Activated CD8-positive, alpha-beta T cell treated with anti-CD3 and anti-CD28 coated beads for 36 hours (primary cell): ENCODE data around the gene PPFIBP1. TPM values are rescaled to one million over a fixed set of nuclear protein-coding genes. Genes with fewer than 3 reads are reported as not detected.

Experiments used
- ATAC-seq: fragments of 200-7000 bp; cut with Tn5 transposase; one replicate; pipeline ENCODE4 v1.10.0; 2021; ENCODE audit warnings: mild to moderate bottlenecking, moderate library complexity
- CTCF ChIA-PET: fragments of 350-600 bp; sonication (Branson Sonifier 250); formaldehyde crosslinking; loops from one replicate; lab custom pipeline; 2021; ENCODE audit warnings: antibody characterized with exemption; lab: Charles Lee
- POLR2A ChIA-PET: fragments of 350-600 bp; sonication (Branson Sonifier 250); formaldehyde crosslinking; loops from one replicate; lab custom pipeline; 2021; ENCODE audit warnings: antibody characterized with exemption; lab: Charles Lee
- DNase-seq: peaks from one replicate; pipeline ENCODE4 v3.0.0-alpha.2; 2020
- H3K27ac Mint-ChIP-seq: one replicate; pipeline ENCODE4 v1.8.0; 2021; ENCODE audit warnings: mild to moderate bottlenecking, mixed read lengths
- H3K27me3 Mint-ChIP-seq: one replicate; pipeline ENCODE4 v1.8.0; 2021; ENCODE audit warnings: mixed read lengths
- H3K36me3 Mint-ChIP-seq: one replicate; pipeline ENCODE4 v1.8.0; 2021; ENCODE audit warnings: low read depth, mixed read lengths
- H3K4me1 Mint-ChIP-seq: one replicate; pipeline ENCODE4 v1.8.0; 2021; ENCODE audit warnings: low read depth, mixed read lengths
- H3K4me3 Mint-ChIP-seq: one replicate; pipeline ENCODE4 v1.8.0; 2021; ENCODE audit warnings: mild to moderate bottlenecking, moderate library complexity, mixed read lengths
- H3K9me3 Mint-ChIP-seq: one replicate; pipeline ENCODE4 v1.8.0; 2021; ENCODE audit warnings: mixed read lengths
- intact Hi-C: fragments of 100-400 bp; cut with micrococcal nuclease; formaldehyde crosslinking; loops from one replicate; pipeline ENCODE4 v1.10.0; 2022
- total RNA-seq, 2 experiments: library from RNA; stranded (reverse); gene quantifications; one replicate each; pipeline ENCODE4 v1.2.3, GENCODE V29; 2021
- TF ChIP-seq, protein P1 (sequence below): fragments of 200-600 bp; IDR thresholded peaks from one replicate; pipeline ENCODE4 v1.8.0; 2022; ENCODE audit warnings: antibody characterized with exemption, mild to moderate bottlenecking

PPFIBP1 gene
- total RNA-seq, 2 experiments from 2014 or later: 6.6 to 8.8 TPM

DNA sequence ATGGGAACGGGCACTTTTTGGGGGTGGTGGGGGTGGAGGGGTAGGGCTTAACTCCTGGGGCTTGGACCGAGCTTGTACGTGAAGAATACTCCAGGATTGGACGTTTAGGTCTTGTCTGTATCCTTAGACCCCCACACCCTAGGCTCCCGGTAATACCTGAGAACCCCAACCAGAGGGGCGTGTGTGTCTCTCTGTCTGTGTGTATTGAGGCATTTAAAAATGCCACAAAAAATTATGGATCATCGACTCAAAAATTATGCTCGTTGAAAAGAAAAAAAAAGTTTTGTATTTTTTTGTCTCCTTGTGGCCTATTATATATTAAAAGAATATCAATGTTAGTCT, 459 bp downstream of the PPFIBP1 start:
- peak overlapping the region; percentile 89 for H3K27ac Mint-ChIP-seq
- ATAC-seq (no peak), DNase-seq (no peak)
- CTCF ChIA-PET: interaction anchor here (0.7 to 3.4 kb wide), 8 partner anchors 9 to 182 kb away, joined by 3 to 16 read pairs (median 3); no protein-coding TSS in a partner anchor
- H3K4me1 Mint-ChIP-seq: peaks cover 17% of the 10 kb centered on the region
- H3K9me3 Mint-ChIP-seq: no peaks in the 10 kb centered on the region
- peaks cover 17% of the 10 kb centered on the region for H3K27me3 Mint-ChIP-seq
- H3K36me3 Mint-ChIP-seq: no peaks in the 10 kb centered on the region
- peak overlapping the region; percentile 92 for H3K4me3 Mint-ChIP-seq
- intact Hi-C loops: no loop called here
- POLR2A ChIA-PET: interaction anchor here (1.5 kb wide), 1 partner anchor 32 kb away, joined by 4 read pairs; no protein-coding TSS in a partner anchor
- TF ChIP-seq, protein P1, sequence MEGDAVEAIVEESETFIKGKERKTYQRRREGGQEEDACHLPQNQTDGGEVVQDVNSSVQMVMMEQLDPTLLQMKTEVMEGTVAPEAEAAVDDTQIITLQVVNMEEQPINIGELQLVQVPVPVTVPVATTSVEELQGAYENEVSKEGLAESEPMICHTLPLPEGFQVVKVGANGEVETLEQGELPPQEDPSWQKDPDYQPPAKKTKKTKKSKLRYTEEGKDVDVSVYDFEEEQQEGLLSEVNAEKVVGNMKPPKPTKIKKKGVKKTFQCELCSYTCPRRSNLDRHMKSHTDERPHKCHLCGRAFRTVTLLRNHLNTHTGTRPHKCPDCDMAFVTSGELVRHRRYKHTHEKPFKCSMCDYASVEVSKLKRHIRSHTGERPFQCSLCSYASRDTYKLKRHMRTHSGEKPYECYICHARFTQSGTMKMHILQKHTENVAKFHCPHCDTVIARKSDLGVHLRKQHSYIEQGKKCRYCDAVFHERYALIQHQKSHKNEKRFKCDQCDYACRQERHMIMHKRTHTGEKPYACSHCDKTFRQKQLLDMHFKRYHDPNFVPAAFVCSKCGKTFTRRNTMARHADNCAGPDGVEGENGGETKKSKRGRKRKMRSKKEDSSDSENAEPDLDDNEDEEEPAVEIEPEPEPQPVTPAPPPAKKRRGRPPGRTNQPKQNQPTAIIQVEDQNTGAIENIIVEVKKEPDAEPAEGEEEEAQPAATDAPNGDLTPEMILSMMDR: no peak

DNA sequence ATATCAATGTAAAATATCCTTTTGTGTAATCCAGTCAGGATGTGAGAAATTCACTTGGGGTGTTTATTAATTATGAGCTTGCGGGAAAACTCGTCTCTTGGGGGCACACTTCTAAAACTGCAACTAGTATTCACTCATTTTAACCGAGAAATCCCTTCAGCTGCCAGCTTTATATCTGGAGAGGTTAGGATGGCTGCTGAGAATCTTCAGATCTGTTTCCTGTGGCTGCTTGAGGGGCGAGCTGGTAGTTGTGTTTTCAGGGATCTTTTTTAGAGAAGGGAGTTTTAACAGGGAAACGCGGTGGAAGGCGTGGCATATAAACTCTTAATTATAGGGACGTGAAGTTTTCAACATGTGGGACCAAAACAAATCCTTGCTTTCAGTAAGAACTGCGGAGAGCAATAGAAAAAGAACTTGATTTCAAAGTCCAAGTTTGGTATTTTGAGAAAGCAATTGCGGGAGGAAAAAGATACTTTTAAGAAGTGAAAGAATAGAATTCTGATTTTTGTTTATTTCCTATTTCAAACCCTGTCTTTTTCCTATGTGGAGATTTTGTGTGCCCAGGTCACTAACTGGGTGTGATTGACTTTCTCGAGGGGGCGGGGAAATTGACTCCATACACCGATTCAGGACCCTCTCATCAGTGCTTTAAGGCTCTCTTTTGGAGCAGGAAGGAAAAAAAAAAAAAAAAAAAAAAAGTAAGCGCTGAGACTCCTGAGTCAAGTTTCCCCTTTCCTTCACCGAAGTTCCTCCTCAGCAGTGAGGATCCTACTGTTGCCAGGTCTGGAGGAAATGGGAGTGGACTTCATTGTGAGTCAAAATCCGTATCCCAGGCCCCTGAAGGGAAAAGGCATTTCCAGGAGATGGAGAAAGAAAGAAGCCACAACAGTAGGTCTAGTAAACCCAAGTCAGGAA, 1.1 kb downstream of the PPFIBP1 start:
- intact Hi-C loops: no loop called here
- no peaks in the 10 kb centered on the region for H3K9me3 Mint-ChIP-seq
- CTCF ChIA-PET: interaction anchor here (0.7 to 3.4 kb wide), 5 partner anchors 8 to 91 kb away, joined by 3 to 16 read pairs (median 3); no protein-coding TSS in a partner anchor
- H3K4me1 Mint-ChIP-seq: peaks cover 17% of the 10 kb centered on the region
- no peak for ATAC-seq
- peaks cover 12% of the 10 kb centered on the region for H3K27me3 Mint-ChIP-seq
- peak overlapping the region; percentile 92 for H3K4me3 Mint-ChIP-seq
- DNase-seq: no peak
- H3K36me3 Mint-ChIP-seq: no peaks in the 10 kb centered on the region
- POLR2A ChIA-PET: no interaction called here
- TF ChIP-seq, protein P1: no peak
- H3K27ac Mint-ChIP-seq: no peak overlapping the region

DNA sequence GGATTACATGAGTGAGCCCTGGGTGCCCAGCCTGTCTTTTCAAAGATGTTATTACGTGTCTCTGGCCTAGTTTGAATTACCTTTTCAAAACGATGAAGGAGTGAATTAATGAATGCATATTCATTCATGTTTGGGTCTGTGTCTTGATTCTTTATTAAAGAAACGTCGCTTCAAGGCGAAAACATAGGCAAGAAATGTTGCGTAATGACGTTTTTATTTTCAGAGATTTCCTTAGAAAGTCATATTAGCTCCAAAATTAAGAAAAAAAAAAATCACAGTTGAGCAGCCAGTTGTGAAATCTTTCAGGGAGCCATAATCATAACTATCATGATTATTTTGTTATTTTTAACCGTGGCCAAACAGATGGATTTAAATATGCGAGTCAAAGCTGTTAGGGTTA, 3.5 kb downstream of the PPFIBP1 start:
- no peak overlapping the region for H3K4me3 Mint-ChIP-seq
- DNase-seq (no peak), ATAC-seq (no peak)
- ChIA-PET POLR2A (no interaction called here), CTCF (no interaction called here)
- no peak overlapping the region for H3K27ac Mint-ChIP-seq
- no peaks in the 10 kb centered on the region for H3K9me3 Mint-ChIP-seq
- H3K27me3 Mint-ChIP-seq: peaks cover 12% of the 10 kb centered on the region
- no peaks in the 10 kb centered on the region for H3K36me3 Mint-ChIP-seq
- H3K4me1 Mint-ChIP-seq: peaks cover 21% of the 10 kb centered on the region
- TF ChIP-seq, protein P1: no peak
- intact Hi-C loops: no loop called here

DNA sequence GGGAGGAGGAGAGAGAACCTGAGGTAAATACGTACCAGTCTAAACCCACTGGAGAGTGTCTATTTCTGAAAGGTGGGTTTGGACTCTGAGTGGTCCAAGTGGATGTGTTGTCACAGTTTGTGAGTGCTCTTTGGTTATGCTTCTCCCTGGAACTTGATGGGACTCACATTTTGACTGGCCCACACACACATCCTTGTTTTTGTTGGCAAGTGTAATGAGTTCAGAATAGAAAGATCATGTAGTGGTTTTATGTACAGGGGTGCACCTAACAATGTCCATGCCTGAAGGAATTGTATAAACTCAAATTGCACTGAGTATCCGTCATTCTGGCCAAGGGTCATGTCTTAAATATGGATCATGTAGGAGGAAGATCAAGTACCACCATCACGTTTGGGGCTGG, 4.8 kb downstream of the PPFIBP1 start:
- DNase-seq (no peak), ATAC-seq (no peak)
- peaks cover 12% of the 10 kb centered on the region for H3K27me3 Mint-ChIP-seq
- TF ChIP-seq, protein P1: no peak
- POLR2A ChIA-PET: no interaction called here
- H3K36me3 Mint-ChIP-seq: no peaks in the 10 kb centered on the region
- peaks cover 19% of the 10 kb centered on the region for H3K4me1 Mint-ChIP-seq
- intact Hi-C loops: no loop called here
- H3K9me3 Mint-ChIP-seq: no peaks in the 10 kb centered on the region
- no peak overlapping the region for H3K4me3 Mint-ChIP-seq
- CTCF ChIA-PET: no interaction called here
- H3K27ac Mint-ChIP-seq: no peak overlapping the region
